ENCODE measurements around the gene SELPLG. TPM values are rescaled to one million over a fixed set of nuclear protein-coding genes. Genes with fewer than 3 reads are reported as not detected.

The SELPLG gene
- total RNA-seq, 1 experiment from 2014 or later: 0.41 TPM

DNA sequence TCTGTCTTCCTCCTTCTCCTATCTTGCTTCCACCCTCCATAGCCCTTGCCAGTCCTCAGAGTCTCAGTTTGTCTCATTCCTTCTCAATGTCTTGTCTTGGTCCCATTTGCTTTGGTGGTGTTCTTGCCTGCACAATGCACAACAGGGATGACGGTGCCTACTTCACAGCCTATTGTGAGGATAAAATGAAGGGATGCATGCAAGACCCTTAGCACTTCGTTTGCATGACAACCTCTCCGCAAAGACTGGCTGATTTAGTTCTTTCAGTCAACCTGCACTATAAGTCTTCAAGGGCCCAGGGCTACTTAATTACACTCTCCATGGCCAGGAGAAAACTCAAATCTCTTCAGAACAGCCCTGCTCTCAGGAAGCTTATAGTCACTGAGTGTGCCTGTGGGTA is 8.5 kb downstream of the SELPLG start:
- ChIA-PET POLR2A (no interaction called here), CTCF (no interaction called here)
- no peaks in the 10 kb centered on the region for H3K36me3 ChIP-seq (ENCODE audit: control insufficient read depth, insufficient read depth, low read length)
- in situ Hi-C loops (cut with HindIII; ENCODE audit: low pct_unique_long_range_greater_than_20kb, low sequenced_read_pairs): no loop called here
- H3K4me3 ChIP-seq (ENCODE audit: low read depth in 2 of 2, low read length in 2 of 2): no peak overlapping the region
- no peak for ATAC-seq
- no peaks in the 10 kb centered on the region for H3K27me3 ChIP-seq (ENCODE audit: control insufficient read depth, insufficient read depth, low read length)
- no TSS peak for BruUV-seq (replicated peaks)
- intact Hi-C loops (cut with micrococcal nuclease; ENCODE audit: unreplicated experiment): no loop called here
- no peak for DNase-seq (ENCODE audit: low read depth, low spot score)
- H3K9me3 ChIP-seq (ENCODE audit: control insufficient read depth, insufficient read depth, low read depth, low read length): no peaks in the 10 kb centered on the region
- H3K4me1 ChIP-seq (ENCODE audit: control insufficient read depth, insufficient read depth, low read length): peaks cover 14% of the 10 kb centered on the region
- H3K27ac ChIP-seq (ENCODE audit: low read length): no peak overlapping the region
- TF ChIP-seq SIN3A (IDR thresholded peaks at IDR 0.05; ENCODE audit: borderline replicate concordance, insufficient read depth, low read depth, low read length) (no peak), TCF7L2 (IDR thresholded peaks at IDR 0.05; ENCODE audit: low read depth, low read length) (no peak), POLR2AphosphoS5 (IDR thresholded peaks at IDR 0.05; ENCODE audit: low read depth, low read length) (no peak)
- TF ChIP-seq, protein P1, sequence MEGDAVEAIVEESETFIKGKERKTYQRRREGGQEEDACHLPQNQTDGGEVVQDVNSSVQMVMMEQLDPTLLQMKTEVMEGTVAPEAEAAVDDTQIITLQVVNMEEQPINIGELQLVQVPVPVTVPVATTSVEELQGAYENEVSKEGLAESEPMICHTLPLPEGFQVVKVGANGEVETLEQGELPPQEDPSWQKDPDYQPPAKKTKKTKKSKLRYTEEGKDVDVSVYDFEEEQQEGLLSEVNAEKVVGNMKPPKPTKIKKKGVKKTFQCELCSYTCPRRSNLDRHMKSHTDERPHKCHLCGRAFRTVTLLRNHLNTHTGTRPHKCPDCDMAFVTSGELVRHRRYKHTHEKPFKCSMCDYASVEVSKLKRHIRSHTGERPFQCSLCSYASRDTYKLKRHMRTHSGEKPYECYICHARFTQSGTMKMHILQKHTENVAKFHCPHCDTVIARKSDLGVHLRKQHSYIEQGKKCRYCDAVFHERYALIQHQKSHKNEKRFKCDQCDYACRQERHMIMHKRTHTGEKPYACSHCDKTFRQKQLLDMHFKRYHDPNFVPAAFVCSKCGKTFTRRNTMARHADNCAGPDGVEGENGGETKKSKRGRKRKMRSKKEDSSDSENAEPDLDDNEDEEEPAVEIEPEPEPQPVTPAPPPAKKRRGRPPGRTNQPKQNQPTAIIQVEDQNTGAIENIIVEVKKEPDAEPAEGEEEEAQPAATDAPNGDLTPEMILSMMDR (IDR thresholded peaks at IDR 0.05): no peak
- TF ChIP-seq, protein P2, sequence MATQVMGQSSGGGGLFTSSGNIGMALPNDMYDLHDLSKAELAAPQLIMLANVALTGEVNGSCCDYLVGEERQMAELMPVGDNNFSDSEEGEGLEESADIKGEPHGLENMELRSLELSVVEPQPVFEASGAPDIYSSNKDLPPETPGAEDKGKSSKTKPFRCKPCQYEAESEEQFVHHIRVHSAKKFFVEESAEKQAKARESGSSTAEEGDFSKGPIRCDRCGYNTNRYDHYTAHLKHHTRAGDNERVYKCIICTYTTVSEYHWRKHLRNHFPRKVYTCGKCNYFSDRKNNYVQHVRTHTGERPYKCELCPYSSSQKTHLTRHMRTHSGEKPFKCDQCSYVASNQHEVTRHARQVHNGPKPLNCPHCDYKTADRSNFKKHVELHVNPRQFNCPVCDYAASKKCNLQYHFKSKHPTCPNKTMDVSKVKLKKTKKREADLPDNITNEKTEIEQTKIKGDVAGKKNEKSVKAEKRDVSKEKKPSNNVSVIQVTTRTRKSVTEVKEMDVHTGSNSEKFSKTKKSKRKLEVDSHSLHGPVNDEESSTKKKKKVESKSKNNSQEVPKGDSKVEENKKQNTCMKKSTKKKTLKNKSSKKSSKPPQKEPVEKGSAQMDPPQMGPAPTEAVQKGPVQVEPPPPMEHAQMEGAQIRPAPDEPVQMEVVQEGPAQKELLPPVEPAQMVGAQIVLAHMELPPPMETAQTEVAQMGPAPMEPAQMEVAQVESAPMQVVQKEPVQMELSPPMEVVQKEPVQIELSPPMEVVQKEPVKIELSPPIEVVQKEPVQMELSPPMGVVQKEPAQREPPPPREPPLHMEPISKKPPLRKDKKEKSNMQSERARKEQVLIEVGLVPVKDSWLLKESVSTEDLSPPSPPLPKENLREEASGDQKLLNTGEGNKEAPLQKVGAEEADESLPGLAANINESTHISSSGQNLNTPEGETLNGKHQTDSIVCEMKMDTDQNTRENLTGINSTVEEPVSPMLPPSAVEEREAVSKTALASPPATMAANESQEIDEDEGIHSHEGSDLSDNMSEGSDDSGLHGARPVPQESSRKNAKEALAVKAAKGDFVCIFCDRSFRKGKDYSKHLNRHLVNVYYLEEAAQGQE (IDR thresholded peaks at IDR 0.05; ENCODE audit: insufficient read depth in 1 of 2, low read depth in 2 of 2, low read length in 1 of 2): no peak

DNA sequence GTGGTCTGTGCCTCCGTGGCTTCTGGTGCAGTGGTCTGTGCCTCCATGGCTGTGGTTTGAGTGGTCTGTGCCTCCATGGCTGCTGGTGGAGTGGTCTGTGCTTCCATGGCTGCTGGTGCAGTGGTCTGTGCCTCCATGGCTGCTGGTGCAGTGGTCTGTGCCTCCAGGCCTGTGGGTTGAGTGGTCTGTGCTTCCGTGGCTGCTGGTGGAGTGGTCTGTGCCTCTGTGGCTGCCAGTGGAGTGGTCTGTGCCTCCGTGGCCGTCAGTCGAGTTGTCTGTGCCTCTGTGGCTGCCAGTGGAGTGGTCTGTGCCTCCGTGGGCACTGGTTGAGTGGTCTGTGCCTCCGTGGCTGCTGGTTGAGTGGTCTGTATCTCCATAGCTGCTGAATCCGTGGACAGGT is 10.1 kb downstream of the SELPLG start:
- Histone ChIP-seq H3K9me3 (ENCODE audit: control insufficient read depth, insufficient read depth, low read depth, low read length) (no peaks in the 10 kb centered on the region), H3K4me1 (ENCODE audit: control insufficient read depth, insufficient read depth, low read length) (peaks cover 7% of the 10 kb centered on the region), H3K36me3 (ENCODE audit: control insufficient read depth, insufficient read depth, low read length) (no peaks in the 10 kb centered on the region), H3K27me3 (ENCODE audit: control insufficient read depth, insufficient read depth, low read length) (no peaks in the 10 kb centered on the region), H3K4me3 (ENCODE audit: low read depth in 2 of 2, low read length in 2 of 2) (no peak overlapping the region), H3K27ac (ENCODE audit: low read length) (no peak overlapping the region)
- CTCF ChIA-PET: no interaction called here
- in situ Hi-C loops (cut with HindIII; ENCODE audit: low pct_unique_long_range_greater_than_20kb, low sequenced_read_pairs): no loop called here
- no TSS peak for BruUV-seq (replicated peaks)
- TF ChIP-seq, protein P2 (IDR thresholded peaks at IDR 0.05; ENCODE audit: insufficient read depth in 1 of 2, low read depth in 2 of 2, low read length in 1 of 2): no peak
- TF ChIP-seq POLR2AphosphoS5 (IDR thresholded peaks at IDR 0.05; ENCODE audit: low read depth, low read length) (no peak), SIN3A (IDR thresholded peaks at IDR 0.05; ENCODE audit: borderline replicate concordance, insufficient read depth, low read depth, low read length) (no peak), TCF7L2 (IDR thresholded peaks at IDR 0.05; ENCODE audit: low read depth, low read length) (no peak)
- TF ChIP-seq, protein P1 (IDR thresholded peaks at IDR 0.05): no peak
- intact Hi-C loops (cut with micrococcal nuclease; ENCODE audit: unreplicated experiment): no loop called here
- no peak for DNase-seq (ENCODE audit: low read depth, low spot score)
- POLR2A ChIA-PET: no interaction called here
- ATAC-seq: no peak

All from Panc1 (cell line).